SU-DHL-6 (cell line): ENCODE results near the gene SLC7A8.

Experiments
- H2AFZ ChIP-seq: fragments of 200-600 bp; sonication (generic); 2 replicates; pipeline ENCODE4 v1.6.1; 2014; ENCODE audit warnings: low read depth, mild to moderate bottlenecking, moderate library complexity, mixed read lengths, antibody characterized with exemption, low read length; ENCODE audit not compliant: severe bottlenecking
- H3F3A ChIP-seq: fragments of 200-600 bp; shearing (Covaris generic); 2 replicates; pipeline ENCODE4 v1.6.0; 2016; ENCODE audit warnings: antibody characterized with exemption, mild to moderate bottlenecking; ENCODE audit not compliant: insufficient read depth
- H3K27ac ChIP-seq: fragments of 200-600 bp; sonication (generic); 2 replicates; pipeline ENCODE4 v1.5.1; 2016; ENCODE audit warnings: low read depth, mild to moderate bottlenecking, low read length, moderate library complexity, mixed read lengths
- H3K27me3 ChIP-seq: fragments of 200-600 bp; sonication (generic), shearing (Covaris generic); 2 replicates; pipeline ENCODE4 v1.6.0; 2014; ENCODE audit warnings: mild to moderate bottlenecking, low read length
- H3K36me3 ChIP-seq: fragments of 200-600 bp; sonication (generic); 2 replicates; pipeline ENCODE4 v1.6.1; 2014; ENCODE audit warnings: mild to moderate bottlenecking, low read length, mixed read lengths
- H3K4me2 ChIP-seq: fragments of 300-600, 200-600 bp; shearing (Covaris generic), sonication (generic); 2 replicates; pipeline ENCODE4 v1.6.0; 2014; ENCODE audit warnings: low read length, low read depth, mild to moderate bottlenecking; ENCODE audit not compliant: poor library complexity, severe bottlenecking
- H3K4me3 ChIP-seq: fragments of 200-600 bp; sonication (generic); 2 replicates; pipeline ENCODE4 v1.5.1; 2014; ENCODE audit warnings: antibody characterized with exemption, low read length, mild to moderate bottlenecking, mixed read lengths; ENCODE audit not compliant: insufficient read depth, poor library complexity, severe bottlenecking
- H3K79me2 ChIP-seq: fragments of 200-600 bp; sonication (generic); 2 replicates; pipeline ENCODE4 v1.6.1; 2014; ENCODE audit warnings: mild to moderate bottlenecking, low read length, moderate library complexity; ENCODE audit not compliant: insufficient read depth
- H3K9ac ChIP-seq: fragments of 200-600 bp; sonication (generic); 2 replicates; pipeline ENCODE4 v1.7.0; 2014; ENCODE audit warnings: mild to moderate bottlenecking, low read length
- H3K9me2 ChIP-seq: fragments of 200-600 bp; sonication (generic); replicated peaks from 2 replicates; pipeline ENCODE4 v1.6.1; 2014; ENCODE audit warnings: low read length; ENCODE audit not compliant: insufficient read depth
- H3K9me3 ChIP-seq: fragments of 200-600 bp; sonication (generic); 2 replicates; pipeline ENCODE4 v1.6.1; 2014; ENCODE audit warnings: low read length, mixed read lengths; ENCODE audit not compliant: insufficient read depth
- H4K20me1 ChIP-seq: fragments of 200-600 bp; sonication (generic); 2 replicates; pipeline ENCODE4 v1.6.1; 2014; ENCODE audit warnings: low read depth, mild to moderate bottlenecking, antibody characterized with exemption, low read length, moderate library complexity, mixed read lengths
- CTCF ChIP-seq: fragments of 200-600 bp; sonication (generic); IDR thresholded peaks from one replicate; pipeline ENCODE4 v1.5.1; 2017; ENCODE audit warnings: antibody characterized with exemption, mild to moderate bottlenecking, low read length, moderate library complexity; ENCODE audit not compliant: insufficient read depth, poor library complexity, severe bottlenecking
- EZH2phosphoT487 ChIP-seq: fragments of 200-600 bp; sonication (generic), shearing (Covaris generic); conservative IDR thresholded peaks from 2 replicates; pipeline ENCODE4 v1.6.1; 2018; ENCODE audit warnings: mild to moderate bottlenecking, antibody characterized with exemption, low read length, moderate library complexity, mixed read lengths

Gene SLC7A8

GRCh38 chr14:23186913-23187654, 3.6 kb upstream of the SLC7A8 start:
- Histone ChIP-seq H2AFZ (no peak overlapping the region), H3K27ac (no peak overlapping the region), H4K20me1 (no peaks in the 10 kb centered on the region), H3K9me2 (no peaks in the 10 kb centered on the region), H3F3A (no peaks in the 10 kb centered on the region), H3K36me3 (no peaks in the 10 kb centered on the region), H3K27me3 (peaks cover 2% of the 10 kb centered on the region; the same call in 1 of the 2 replicates), H3K79me2 (no peaks in the 10 kb centered on the region), H3K4me3 (no peak overlapping the region), H3K4me2 (no peak overlapping the region), H3K9me3 (no peaks in the 10 kb centered on the region), H3K9ac (no peak overlapping the region)
- TF ChIP-seq EZH2phosphoT487, result no peak
- TF ChIP-seq CTCF, result peak; percentile 44

DNA sequence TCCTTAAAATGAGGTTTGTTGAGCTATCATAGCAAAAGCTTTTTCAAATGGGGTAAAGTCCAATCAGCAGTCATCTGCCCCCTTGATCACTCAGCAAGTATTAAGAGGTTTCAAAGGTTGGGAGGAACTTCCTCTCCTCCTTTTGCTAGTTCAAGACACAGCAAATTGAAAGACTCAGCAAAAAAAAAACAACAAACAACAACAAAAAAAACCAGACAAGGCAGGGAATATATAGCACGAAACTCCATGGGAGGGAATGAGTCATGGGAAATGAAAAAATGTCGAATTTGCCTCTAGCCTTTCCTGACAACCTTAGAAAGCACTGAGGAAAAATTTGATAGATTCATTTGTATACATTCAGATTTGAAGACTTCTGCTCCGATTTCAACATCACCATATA, 1.6 kb upstream of the SLC7A8 start:
- TF ChIP-seq CTCF (no peak), EZH2phosphoT487 (no peak)

GRCh38 chr14:23183158-23183470, 346 bp downstream of the SLC7A8 start:
- no peaks in the 10 kb centered on the region for H4K20me1 ChIP-seq
- H3K4me3 ChIP-seq, result peak overlapping the region; percentile 38
- no peaks in the 10 kb centered on the region for H3K9me3 ChIP-seq
- no peaks in the 10 kb centered on the region for H3F3A ChIP-seq
- H3K27ac ChIP-seq, result no peak overlapping the region
- no peak overlapping the region for H2AFZ ChIP-seq
- H3K79me2 ChIP-seq, result no peaks in the 10 kb centered on the region
- no peak overlapping the region for H3K9ac ChIP-seq
- H3K9me2 ChIP-seq, result no peaks in the 10 kb centered on the region
- H3K4me2 ChIP-seq, result peak overlapping the region; percentile 57
- H3K36me3 ChIP-seq, result no peaks in the 10 kb centered on the region
- peaks cover 4% of the 10 kb centered on the region; the same call in 1 of the 2 replicates for H3K27me3 ChIP-seq
- TF ChIP-seq CTCF (no peak), EZH2phosphoT487 (no peak)

More for the DNA sequence above, 1.6 kb upstream of the SLC7A8 start:
- no peaks in the 10 kb centered on the region for H3K79me2 ChIP-seq
- H3K9ac ChIP-seq, result no peak overlapping the region
- H3K4me2 ChIP-seq, result no peak overlapping the region
- no peaks in the 10 kb centered on the region for H3K9me3 ChIP-seq
- no peaks in the 10 kb centered on the region for H4K20me1 ChIP-seq
- no peak overlapping the region for H3K27ac ChIP-seq
- H3F3A ChIP-seq, result no peaks in the 10 kb centered on the region
- no peak overlapping the region for H3K4me3 ChIP-seq
- H3K9me2 ChIP-seq, result no peaks in the 10 kb centered on the region
- H2AFZ ChIP-seq, result no peak overlapping the region
- H3K36me3 ChIP-seq, result no peaks in the 10 kb centered on the region
- H3K27me3 ChIP-seq, result peaks cover 4% of the 10 kb centered on the region; the same call in 1 of the 2 replicates
